ENCODE data around the gene ELL. TPM values are rescaled to one million over a fixed set of nuclear protein-coding genes. Genes with fewer than 3 reads are reported as not detected.

Gene ELL
- total and polyA plus RNA-seq, 9 of the 15 experiments (the other 6 are each of a cell fraction or from before 2014, with no cell fraction given), result 0.24 to 22.5 (median 4.1) TPM

GRCh38 chr19:18433015-18433691, 88.7 kb downstream of the ELL start (continued):
- TF ChIP-seq THAP12 (CRISPR knock-in tag; IDR thresholded peaks at IDR 0.05), result no peak
- TF ChIP-seq DLX4 (CRISPR knock-in tag; IDR thresholded peaks at IDR 0.05), result no peak
- TF ChIP-seq CHAMP1 (IDR thresholded peaks at IDR 0.05), result no peak
- TF ChIP-seq ZNF277 (CRISPR knock-in tag; IDR thresholded peaks at IDR 0.05; ENCODE audit: borderline replicate concordance), result no peak
- no peak for TF ChIP-seq ATF2 (CRISPR knock-in tag; IDR thresholded peaks at IDR 0.05)
- no peak for TF ChIP-seq ZNF436 (CRISPR knock-in tag; IDR thresholded peaks at IDR 0.05)
- no peak for TF ChIP-seq ZNF589 (CRISPR knock-in tag; IDR thresholded peaks at IDR 0.05; ENCODE audit: low read depth)
- TF ChIP-seq ZNF655 (CRISPR knock-in tag; IDR thresholded peaks at IDR 0.05), result no peak
- no peak for TF ChIP-seq HDGF (IDR thresholded peaks at IDR 0.05)
- no peak for TF ChIP-seq ZNF512 (tag; IDR thresholded peaks at IDR 0.05)
- TF ChIP-seq PRPF4 (IDR thresholded peaks at IDR 0.05; ENCODE audit: insufficient read depth, low read depth, low read length, poor library complexity, severe bottlenecking), result no peak
- TF ChIP-seq ZNF41 (CRISPR knock-in tag; conservative IDR thresholded peaks at IDR 0.05), result no peak
- no peak for TF ChIP-seq CBX5 (IDR thresholded peaks at IDR 0.05; ENCODE audit: borderline replicate concordance, low read depth)
